Measurements from ENCODE around the gene HAPSTR1. TPM values are rescaled to one million over a fixed set of nuclear protein-coding genes. Genes with fewer than 3 reads are reported as not detected.

The HAPSTR1 gene
- total RNA-seq, 2 donors from 2014 or later, result 122 to 124 TPM

DNA sequence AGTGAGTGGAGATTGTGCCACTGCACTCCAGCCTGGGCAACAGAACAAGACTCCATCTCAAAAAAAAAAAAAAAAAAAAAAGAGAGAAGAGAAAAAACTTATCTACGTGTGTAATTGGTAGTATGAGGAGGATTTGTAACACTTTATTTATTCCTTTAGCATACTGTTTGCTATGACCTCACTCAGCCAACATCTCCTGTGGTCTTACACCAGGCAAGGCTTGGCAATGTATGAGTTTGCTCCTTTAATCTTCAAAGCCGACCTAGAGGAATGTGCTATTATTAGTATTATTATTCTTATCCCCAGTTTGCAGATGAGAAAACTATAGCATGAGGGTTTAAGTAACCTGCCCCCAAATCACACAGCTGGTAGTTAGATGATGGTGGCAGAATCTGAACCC, 35.8 kb upstream of the HAPSTR1 start:
- H3K4me1 Mint-ChIP-seq, result no peaks in the 10 kb centered on the region
- H3K9me3 ChIP-seq (ENCODE audit: control insufficient read depth, low read length, poor library complexity, severe bottlenecking), result no peaks in the 10 kb centered on the region
- no peak overlapping the region for H3K27ac Mint-ChIP-seq
- no peaks in the 10 kb centered on the region for H3K36me3 Mint-ChIP-seq (ENCODE audit: low read depth)
- DNase-seq (no peak), ATAC-seq (no peak)
- H3K4me3 Mint-ChIP-seq, result no peak overlapping the region
- peaks cover 7% of the 10 kb centered on the region for H3K27me3 Mint-ChIP-seq

DNA sequence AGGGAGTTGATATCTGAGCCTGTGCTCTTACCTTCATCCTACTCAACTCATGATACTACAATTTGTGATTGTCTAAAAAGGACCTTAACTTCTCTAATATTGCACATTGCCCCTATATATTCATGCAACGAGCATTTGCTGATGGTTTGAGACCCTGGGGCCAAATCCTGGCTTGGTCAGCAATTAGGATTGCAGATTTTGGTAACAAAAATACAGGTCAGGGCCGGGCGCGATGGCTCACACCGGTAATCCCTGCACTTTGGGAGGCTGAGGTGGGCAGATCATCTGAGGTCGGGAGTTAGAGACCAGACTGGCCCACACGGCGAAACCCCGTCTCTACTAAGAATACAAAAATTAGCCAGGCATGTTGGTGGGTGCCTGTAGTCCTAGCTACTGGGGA, 35.4 kb upstream of the HAPSTR1 start:
- DNase-seq (no peak), ATAC-seq (no peak)
- no peak overlapping the region for H3K27ac Mint-ChIP-seq
- H3K27me3 Mint-ChIP-seq, result peaks cover 7% of the 10 kb centered on the region
- no peaks in the 10 kb centered on the region for H3K9me3 ChIP-seq (ENCODE audit: control insufficient read depth, low read length, poor library complexity, severe bottlenecking)
- no peaks in the 10 kb centered on the region for H3K36me3 Mint-ChIP-seq (ENCODE audit: low read depth)
- peaks cover 3% of the 10 kb centered on the region for H3K4me1 Mint-ChIP-seq
- H3K4me3 Mint-ChIP-seq, result no peak overlapping the region

DNA sequence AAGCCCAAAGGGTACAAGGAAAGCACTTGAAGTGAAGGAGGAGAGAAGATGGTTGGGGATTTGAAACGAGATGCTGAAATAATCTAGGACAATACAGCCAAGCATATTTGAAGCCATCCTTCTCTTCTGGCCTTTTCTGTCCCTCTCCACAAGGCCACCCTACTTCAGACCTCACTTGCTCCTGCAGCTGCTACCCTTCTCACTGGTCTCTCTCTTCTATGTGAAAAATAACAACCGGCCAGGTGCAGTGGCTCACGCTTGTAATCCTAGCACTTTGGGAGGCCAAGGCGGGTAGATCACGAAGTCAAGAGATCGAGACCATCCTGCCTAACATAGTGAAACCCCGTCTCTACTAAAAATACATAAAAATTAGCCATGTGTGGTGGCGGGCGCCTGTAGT, 33.2 kb upstream of the HAPSTR1 start:
- Mint-ChIP-seq H3K4me1 (peaks cover 8% of the 10 kb centered on the region), H3K27me3 (no peaks in the 10 kb centered on the region), H3K4me3 (no peak overlapping the region), H3K36me3 (ENCODE audit: low read depth) (no peaks in the 10 kb centered on the region), H3K27ac (no peak overlapping the region)
- DNase-seq (no peak), ATAC-seq (no peak)
- no peaks in the 10 kb centered on the region for H3K9me3 ChIP-seq (ENCODE audit: control insufficient read depth, low read length, poor library complexity, severe bottlenecking)

DNA sequence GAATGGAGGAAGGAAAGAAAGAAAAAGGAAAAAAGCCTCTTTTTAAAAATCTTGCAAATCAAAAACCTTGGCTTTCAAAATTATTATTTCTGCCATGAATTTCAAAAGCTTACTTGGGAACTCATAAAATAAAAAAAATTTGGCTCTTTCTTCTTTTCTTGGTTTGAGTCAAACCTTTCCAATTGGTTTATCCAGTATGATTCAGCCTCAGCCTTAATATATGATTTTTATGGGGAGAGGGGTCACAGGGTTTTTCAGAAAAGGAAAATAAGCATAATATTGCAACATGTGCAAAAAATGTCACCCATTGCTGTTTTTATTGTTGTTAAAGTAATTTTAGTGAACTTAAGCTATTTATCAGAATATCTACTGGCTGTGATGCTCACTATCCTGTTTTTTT, 31.2 kb upstream of the HAPSTR1 start:
- H3K36me3 Mint-ChIP-seq (ENCODE audit: low read depth), result no peaks in the 10 kb centered on the region
- DNase-seq (no peak), ATAC-seq (no peak)
- H3K9me3 ChIP-seq (ENCODE audit: control insufficient read depth, low read length, poor library complexity, severe bottlenecking), result no peaks in the 10 kb centered on the region
- peaks cover 8% of the 10 kb centered on the region for H3K4me1 Mint-ChIP-seq
- H3K4me3 Mint-ChIP-seq, result no peak overlapping the region
- no peak overlapping the region for H3K27ac Mint-ChIP-seq
- H3K27me3 Mint-ChIP-seq, result no peaks in the 10 kb centered on the region

DNA sequence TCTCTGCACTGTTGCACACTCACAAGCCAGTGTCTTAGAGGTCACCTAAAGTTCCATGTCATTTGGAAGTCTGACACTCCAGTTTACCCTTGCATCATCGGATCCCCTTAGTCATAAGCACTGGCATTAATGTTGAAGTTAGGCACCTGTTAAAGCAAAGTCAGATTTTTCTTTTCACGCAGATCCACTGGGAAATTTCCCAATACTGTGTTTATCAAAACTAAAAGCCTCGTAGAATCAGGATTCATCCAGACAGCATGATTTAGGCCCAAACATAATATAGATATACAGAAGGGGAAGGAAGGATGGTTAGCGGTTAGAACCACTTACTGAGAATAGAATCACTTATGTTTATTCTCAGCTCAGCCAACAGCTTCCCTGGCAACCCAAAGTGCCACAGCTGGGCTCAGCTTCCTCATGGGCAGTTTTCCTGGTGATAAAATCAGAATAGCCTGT, 30.1 kb upstream of the HAPSTR1 start:
- no peak overlapping the region for H3K4me3 Mint-ChIP-seq
- H3K36me3 Mint-ChIP-seq (ENCODE audit: low read depth), result no peaks in the 10 kb centered on the region
- ATAC-seq, result no peak
- peaks cover 8% of the 10 kb centered on the region for H3K4me1 Mint-ChIP-seq
- H3K27ac Mint-ChIP-seq, result no peak overlapping the region
- no peak for DNase-seq
- no peaks in the 10 kb centered on the region for H3K27me3 Mint-ChIP-seq
- no peaks in the 10 kb centered on the region for H3K9me3 ChIP-seq (ENCODE audit: control insufficient read depth, low read length, poor library complexity, severe bottlenecking)

GRCh38 chr16:9062301-9062700, 29.1 kb upstream of the HAPSTR1 start:
- no peaks in the 10 kb centered on the region for H3K36me3 Mint-ChIP-seq (ENCODE audit: low read depth)
- DNase-seq, result no peak
- H3K9me3 ChIP-seq (ENCODE audit: control insufficient read depth, low read length, poor library complexity, severe bottlenecking), result no peaks in the 10 kb centered on the region
- ATAC-seq, result no peak
- H3K27ac Mint-ChIP-seq, result no peak overlapping the region
- H3K27me3 Mint-ChIP-seq, result no peaks in the 10 kb centered on the region
- H3K4me1 Mint-ChIP-seq, result peaks cover 8% of the 10 kb centered on the region
- no peak overlapping the region for H3K4me3 Mint-ChIP-seq

DNA sequence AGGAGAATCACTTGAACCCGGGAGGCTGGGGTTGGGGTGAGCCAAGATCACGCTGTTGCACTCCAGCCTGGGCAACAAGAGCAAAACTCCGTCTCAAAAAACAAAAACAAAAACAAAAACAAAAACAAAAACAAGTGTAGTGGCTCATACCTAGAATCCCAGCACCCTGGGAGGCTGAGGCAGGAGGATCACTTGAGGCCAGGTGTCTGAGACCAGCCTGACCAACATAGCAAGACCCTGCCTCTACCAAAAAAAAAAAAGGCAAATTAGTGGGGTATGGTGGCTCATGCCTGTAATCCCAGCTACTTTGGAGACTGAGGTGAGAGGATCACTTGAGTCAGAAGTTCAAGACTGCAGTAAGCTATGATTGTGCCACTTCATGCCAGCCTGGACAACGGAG, 26.4 kb upstream of the HAPSTR1 start:
- Mint-ChIP-seq H3K27ac (no peak overlapping the region), H3K27me3 (no peaks in the 10 kb centered on the region), H3K4me1 (peaks cover 8% of the 10 kb centered on the region), H3K4me3 (no peak overlapping the region), H3K36me3 (ENCODE audit: low read depth) (peaks cover 3% of the 10 kb centered on the region)
- DNase-seq, result no peak
- no peak for ATAC-seq
- no peaks in the 10 kb centered on the region for H3K9me3 ChIP-seq (ENCODE audit: control insufficient read depth, low read length, poor library complexity, severe bottlenecking)

- DNase-seq (no peak), ATAC-seq (no peak)
- no peaks in the 10 kb centered on the region for H3K27me3 Mint-ChIP-seq
- no peak overlapping the region for H3K4me3 Mint-ChIP-seq
- no peaks in the 10 kb centered on the region for H3K9me3 ChIP-seq (ENCODE audit: control insufficient read depth, low read length, poor library complexity, severe bottlenecking)
- no peak overlapping the region for H3K27ac Mint-ChIP-seq
- peaks cover 2% of the 10 kb centered on the region for H3K4me1 Mint-ChIP-seq
- peaks cover 3% of the 10 kb centered on the region for H3K36me3 Mint-ChIP-seq (ENCODE audit: low read depth)
Measured at GRCh38 chr16:9068886-9069285, 22.6 kb upstream of the HAPSTR1 start.

GRCh38 chr16:9070254-9070653, 21.2 kb upstream of the HAPSTR1 start:
- H3K4me3 Mint-ChIP-seq, result no peak overlapping the region
- no peak for ATAC-seq
- H3K36me3 Mint-ChIP-seq (ENCODE audit: low read depth), result peaks cover 3% of the 10 kb centered on the region

DNA sequence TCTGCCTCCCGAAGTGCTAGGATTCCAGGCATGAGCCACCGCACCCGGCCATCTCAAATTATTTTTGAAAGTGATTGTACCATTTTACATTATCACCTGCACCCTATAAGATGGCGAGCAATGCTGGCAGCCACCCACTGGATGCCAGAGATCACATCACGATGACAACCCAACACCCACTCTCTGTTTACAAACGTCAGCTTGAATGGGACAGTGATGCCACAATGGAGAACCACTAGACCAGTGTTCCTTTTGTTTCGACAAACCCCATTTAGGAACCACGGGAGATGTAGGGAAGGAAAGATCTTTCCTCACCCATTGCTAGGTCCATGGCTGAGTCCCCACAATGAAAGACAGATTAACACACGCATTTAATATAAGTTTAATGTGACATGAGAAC, 20.1 kb upstream of the HAPSTR1 start:
- Mint-ChIP-seq H3K4me1 (peaks cover 3% of the 10 kb centered on the region), H3K27me3 (peaks cover 9% of the 10 kb centered on the region), H3K4me3 (no peak overlapping the region), H3K27ac (no peak overlapping the region), H3K36me3 (ENCODE audit: low read depth) (peaks cover 5% of the 10 kb centered on the region)
- no peaks in the 10 kb centered on the region for H3K9me3 ChIP-seq (ENCODE audit: control insufficient read depth, low read length, poor library complexity, severe bottlenecking)
- DNase-seq (no peak), ATAC-seq (no peak)

More at GRCh38 chr16:9070254-9070653, 21.2 kb upstream of the HAPSTR1 start:
- DNase-seq, result no peak
- Mint-ChIP-seq H3K27me3 (peaks cover under 1% of the 10 kb centered on the region), H3K27ac (no peak overlapping the region), H3K4me1 (peaks cover 2% of the 10 kb centered on the region)
- no peaks in the 10 kb centered on the region for H3K9me3 ChIP-seq (ENCODE audit: control insufficient read depth, low read length, poor library complexity, severe bottlenecking)

- Mint-ChIP-seq H3K4me3 (no peak overlapping the region), H3K4me1 (peaks cover 4% of the 10 kb centered on the region), H3K27me3 (peaks cover 9% of the 10 kb centered on the region), H3K27ac (no peak overlapping the region), H3K36me3 (ENCODE audit: low read depth) (peaks cover 5% of the 10 kb centered on the region)
- DNase-seq, result no peak
- ATAC-seq, result no peak
- H3K9me3 ChIP-seq (ENCODE audit: control insufficient read depth, low read length, poor library complexity, severe bottlenecking), result no peaks in the 10 kb centered on the region
Measured at GRCh38 chr16:9072806-9073341, 18.6 kb upstream of the HAPSTR1 start.

DNA sequence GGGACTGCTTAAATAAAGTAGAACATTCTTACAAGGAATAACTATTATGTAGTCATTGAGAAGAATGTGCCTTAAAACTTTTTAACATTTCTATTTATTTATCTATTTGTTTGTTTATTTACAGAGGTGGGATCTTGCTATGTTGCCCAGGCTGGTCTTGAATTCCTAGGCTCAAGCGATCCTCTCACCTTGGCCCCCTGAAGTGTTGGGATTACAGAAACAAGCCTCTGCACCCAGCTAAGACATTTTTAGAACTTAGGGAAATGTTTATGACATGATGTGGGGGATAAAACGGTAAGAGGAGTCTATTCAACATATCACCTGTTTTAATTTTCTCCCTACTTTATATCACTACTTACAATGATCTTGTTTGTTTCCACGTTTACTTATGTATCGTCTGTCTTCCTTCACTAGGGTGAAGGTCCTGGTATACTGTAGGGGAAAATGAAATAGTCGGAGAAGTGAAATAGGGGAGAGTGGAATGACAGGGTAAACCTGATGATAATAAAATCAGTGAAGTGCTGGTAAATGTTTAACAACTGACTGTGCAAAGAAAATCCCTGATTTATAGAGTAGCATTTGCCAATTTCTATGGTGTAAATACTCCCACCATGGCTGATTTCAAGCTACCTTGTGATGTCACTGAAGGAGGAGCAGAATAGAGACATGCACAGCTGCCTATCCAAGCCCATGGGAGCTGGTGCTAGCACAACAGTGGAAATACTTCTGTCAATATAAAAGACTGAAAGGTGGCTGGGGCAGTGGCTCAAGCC, 16.0 kb upstream of the HAPSTR1 start:
- Mint-ChIP-seq H3K27me3 (peaks cover 9% of the 10 kb centered on the region), H3K27ac (no peak overlapping the region), H3K4me3 (no peak overlapping the region), H3K36me3 (ENCODE audit: low read depth) (peaks cover 2% of the 10 kb centered on the region), H3K4me1 (peaks cover 4% of the 10 kb centered on the region)
- ATAC-seq (no peak), DNase-seq (no peak)
- H3K9me3 ChIP-seq (ENCODE audit: control insufficient read depth, low read length, poor library complexity, severe bottlenecking), result no peaks in the 10 kb centered on the region

- peaks cover 9% of the 10 kb centered on the region for H3K27me3 Mint-ChIP-seq
- H3K9me3 ChIP-seq (ENCODE audit: control insufficient read depth, low read length, poor library complexity, severe bottlenecking), result no peaks in the 10 kb centered on the region
- no peak for DNase-seq
- H3K27ac Mint-ChIP-seq, result no peak overlapping the region
- no peak overlapping the region for H3K4me3 Mint-ChIP-seq
- peaks cover 4% of the 10 kb centered on the region for H3K4me1 Mint-ChIP-seq
- ATAC-seq, result no peak
- peaks cover 2% of the 10 kb centered on the region for H3K36me3 Mint-ChIP-seq (ENCODE audit: low read depth)
Measured at GRCh38 chr16:9077091-9077809, 14.2 kb upstream of the HAPSTR1 start.
